ENCODE results near the gene ACAD11. TPM values are rescaled to one million over a fixed set of nuclear protein-coding genes. Genes with fewer than 3 reads are reported as not detected.

The ACAD11 gene
- total RNA-seq, 2 experiments from 2014 or later, result 12.3 to 19.6 TPM

GRCh38 chr3:132537297-132537696, 122.3 kb downstream of the ACAD11 start:
- Mint-ChIP-seq H3K27me3 (no peaks in the 10 kb centered on the region), H3K4me3 (no peak overlapping the region), H3K27ac (peak overlapping the region; percentile 34), H3K36me3 (peaks cover 31% of the 10 kb centered on the region), H3K9me3 (ENCODE audit: low read depth) (no peaks in the 10 kb centered on the region), H3K4me1 (peaks cover 15% of the 10 kb centered on the region)
- no peak for ATAC-seq
- no peak for DNase-seq
- CTCF ChIA-PET, result interaction anchor here (0.9 to 7.3 kb wide), 7 partner anchors 8 to 153 kb away, joined by 3 to 81 read pairs (median 11); no protein-coding TSS in a partner anchor

GRCh38 chr3:132536442-132537153, 123.0 kb downstream of the ACAD11 start:
- CTCF ChIA-PET, result interaction anchor here (0.8 to 7.3 kb wide), 21 partner anchors 8 to 187 kb away, joined by 3 to 81 read pairs (median 4); no protein-coding TSS in a partner anchor
- ATAC-seq (no peak), DNase-seq (no peak)
- Mint-ChIP-seq H3K9me3 (ENCODE audit: low read depth) (no peaks in the 10 kb centered on the region), H3K27ac (no peak overlapping the region), H3K4me3 (no peak overlapping the region), H3K27me3 (no peaks in the 10 kb centered on the region), H3K36me3 (peaks cover 29% of the 10 kb centered on the region), H3K4me1 (peaks cover 8% of the 10 kb centered on the region)

- Mint-ChIP-seq H3K27me3 (no peaks in the 10 kb centered on the region), H3K27ac (no peak overlapping the region), H3K4me3 (no peak overlapping the region), H3K9me3 (ENCODE audit: low read depth) (no peaks in the 10 kb centered on the region), H3K4me1 (peaks cover 8% of the 10 kb centered on the region), H3K36me3 (peaks cover 24% of the 10 kb centered on the region)
- ATAC-seq (peak; percentile 68), DNase-seq (peak; percentile 66)
- CTCF ChIA-PET, result interaction anchor here (0.7 to 7.3 kb wide), 20 partner anchors 10 to 186 kb away, joined by 3 to 81 read pairs (median 4); no protein-coding TSS in a partner anchor
Measured at GRCh38 chr3:132535575-132536441, 123.8 kb downstream of the ACAD11 start.

GRCh38 chr3:132530624-132531023, 129.0 kb downstream of the ACAD11 start:
- H3K36me3 Mint-ChIP-seq, result peaks cover 33% of the 10 kb centered on the region
- no peaks in the 10 kb centered on the region for H3K9me3 Mint-ChIP-seq (ENCODE audit: low read depth)
- no peak overlapping the region for H3K27ac Mint-ChIP-seq
- H3K27me3 Mint-ChIP-seq, result no peaks in the 10 kb centered on the region
- DNase-seq (no peak), ATAC-seq (no peak)
- H3K4me3 Mint-ChIP-seq, result no peak overlapping the region
- H3K4me1 Mint-ChIP-seq, result no peaks in the 10 kb centered on the region
- CTCF ChIA-PET, result interaction anchor here (1.0 to 1.5 kb wide), 3 partner anchors 9 to 112 kb away, joined by 3 to 5 read pairs (median 3); no protein-coding TSS in a partner anchor

- Mint-ChIP-seq H3K27me3 (no peaks in the 10 kb centered on the region), H3K4me3 (peak overlapping the region; percentile 51)
- peak; percentile 96 for ATAC-seq
Measured at GRCh38 chr3:132522353-132522752, 137.3 kb downstream of the ACAD11 start.

GRCh38 chr3:132521901-132522300, 137.7 kb downstream of the ACAD11 start:
- no peaks in the 10 kb centered on the region for H3K9me3 Mint-ChIP-seq (ENCODE audit: low read depth)
- DNase-seq, result no peak
- peaks cover 28% of the 10 kb centered on the region for H3K4me1 Mint-ChIP-seq
- peak overlapping the region; percentile 51 for H3K4me3 Mint-ChIP-seq
- H3K27me3 Mint-ChIP-seq, result no peaks in the 10 kb centered on the region
- ATAC-seq, result no peak
- CTCF ChIA-PET, result interaction anchor here (1.1 to 1.2 kb wide), 3 partner anchors 9 to 121 kb away, joined by 3 to 4 read pairs (median 3); no protein-coding TSS in a partner anchor
- H3K27ac Mint-ChIP-seq, result peak overlapping the region; percentile 83
- peaks cover 76% of the 10 kb centered on the region for H3K36me3 Mint-ChIP-seq

More at GRCh38 chr3:132522353-132522752, 137.3 kb downstream of the ACAD11 start:
- Mint-ChIP-seq H3K9me3 (ENCODE audit: low read depth) (no peaks in the 10 kb centered on the region), H3K36me3 (peaks cover 71% of the 10 kb centered on the region), H3K4me1 (peaks cover 25% of the 10 kb centered on the region), H3K27ac (peak overlapping the region; percentile 83)
- DNase-seq, result peak; percentile 44
- CTCF ChIA-PET, result interaction anchor here (1.1 to 1.2 kb wide), 2 partner anchors 8 to 121 kb away, joined by 3 to 4 read pairs; no protein-coding TSS in a partner anchor

GRCh38 chr3:132519914-132520313, 139.7 kb downstream of the ACAD11 start:
- Mint-ChIP-seq H3K27me3 (no peaks in the 10 kb centered on the region), H3K4me1 (peaks cover 30% of the 10 kb centered on the region), H3K4me3 (no peak overlapping the region), H3K36me3 (peaks cover 70% of the 10 kb centered on the region), H3K9me3 (ENCODE audit: low read depth) (no peaks in the 10 kb centered on the region), H3K27ac (no peak overlapping the region)
- DNase-seq (no peak), ATAC-seq (no peak)
- CTCF ChIA-PET, result interaction anchor here (0.7 to 1.3 kb wide), 3 partner anchors 10 to 168 kb away, joined by 3 to 4 read pairs (median 4); no protein-coding TSS in a partner anchor

- no peak overlapping the region for H3K27ac Mint-ChIP-seq
- CTCF ChIA-PET, result no interaction called here
- H3K9me3 Mint-ChIP-seq (ENCODE audit: low read depth), result no peaks in the 10 kb centered on the region
- H3K4me1 Mint-ChIP-seq, result peaks cover 16% of the 10 kb centered on the region
- ATAC-seq (no peak), DNase-seq (no peak)
- H3K27me3 Mint-ChIP-seq, result no peaks in the 10 kb centered on the region
- no peak overlapping the region for H3K4me3 Mint-ChIP-seq
- peaks cover 66% of the 10 kb centered on the region for H3K36me3 Mint-ChIP-seq
Measured at GRCh38 chr3:132517311-132517710, 142.3 kb downstream of the ACAD11 start.

- Mint-ChIP-seq H3K9me3 (ENCODE audit: low read depth) (no peaks in the 10 kb centered on the region), H3K27ac (no peak overlapping the region), H3K4me3 (no peak overlapping the region), H3K36me3 (peaks cover 54% of the 10 kb centered on the region), H3K4me1 (peaks cover 8% of the 10 kb centered on the region), H3K27me3 (no peaks in the 10 kb centered on the region)
- CTCF ChIA-PET, result interaction anchor here (2.6 kb wide), 1 partner anchor 23 kb away, joined by 8 read pairs; no protein-coding TSS in a partner anchor
- no peak for DNase-seq
- ATAC-seq, result no peak
Measured at GRCh38 chr3:132513057-132513456, 146.6 kb downstream of the ACAD11 start.

GRCh38 chr3:132509506-132509905, 150.1 kb downstream of the ACAD11 start:
- Mint-ChIP-seq H3K27ac (no peak overlapping the region), H3K36me3 (peaks cover 45% of the 10 kb centered on the region), H3K27me3 (no peaks in the 10 kb centered on the region), H3K9me3 (ENCODE audit: low read depth) (no peaks in the 10 kb centered on the region), H3K4me1 (peaks cover 3% of the 10 kb centered on the region), H3K4me3 (no peak overlapping the region)
- DNase-seq (no peak), ATAC-seq (no peak)
- CTCF ChIA-PET, result interaction anchor here (0.9 kb wide), 1 partner anchor 10 kb away, joined by 4 read pairs; no protein-coding TSS in a partner anchor

GRCh38 chr3:132509096-132509495, 150.5 kb downstream of the ACAD11 start:
- Mint-ChIP-seq H3K27ac (no peak overlapping the region), H3K9me3 (ENCODE audit: low read depth) (no peaks in the 10 kb centered on the region), H3K27me3 (no peaks in the 10 kb centered on the region), H3K36me3 (peaks cover 43% of the 10 kb centered on the region), H3K4me1 (peaks cover 3% of the 10 kb centered on the region), H3K4me3 (no peak overlapping the region)
- CTCF ChIA-PET, result interaction anchor here (0.9 kb wide), 1 partner anchor 11 kb away, joined by 4 read pairs; no protein-coding TSS in a partner anchor
- DNase-seq, result no peak
- ATAC-seq, result no peak
